Heart right ventricle (tissue), 16 donors: ENCODE data around the gene E2F1. TPM values are rescaled to one million over a fixed set of nuclear protein-coding genes. Genes with fewer than 3 reads are reported as not detected.

Experiments
- ATAC-seq, 8 donors: fragments of 200-7000 bp; cut with Tn5 transposase; one replicate each; pipeline ENCODE4 v1.9.1; 2020; ENCODE audit warnings: mild to moderate bottlenecking in 8 of 8, moderate library complexity in 8 of 8, moderate number of reproducible peaks in 1 of 8
- DNase-seq, 2 donors: peaks; one replicate each; pipeline ENCODE4 v3.0.0-alpha.2; 2020
- H3K27ac ChIP-seq, 10 donors: fragments of 200-600 bp; sonication (generic) in 2 of 10; one replicate each; pipeline versions ENCODE4 v1.5.0 to v1.8.0; 2020 to 2022; ENCODE audit warnings: mild to moderate bottlenecking in 3 of 10
- H3K27me3 ChIP-seq, 7 donors: fragments of 200-600 bp; one replicate each; pipeline ENCODE4 v1.8.0; 2021 to 2022; ENCODE audit warnings: mild to moderate bottlenecking in 2 of 7
- H3K36me3 ChIP-seq, 9 donors: fragments of 200-600 bp; sonication (generic) in 1 of 9; one replicate each; pipeline versions ENCODE4 v1.5.0 to v1.8.0; 2020 to 2022; ENCODE audit warnings: mild to moderate bottlenecking in 2 of 9
- H3K4me1 ChIP-seq, 9 donors: fragments of 200-600 bp; sonication (generic) in 1 of 9; one replicate each; pipeline versions ENCODE4 v1.5.0 to v1.8.0; 2020 to 2022; ENCODE audit warnings: mild to moderate bottlenecking in 4 of 9
- H3K4me3 ChIP-seq, 10 donors: fragments of 200-600 bp; sonication (generic) in 2 of 10; one replicate each; pipeline versions ENCODE4 v1.5.0 to v1.8.0; 2020 to 2022; ENCODE audit warnings: mild to moderate bottlenecking in 7 of 10, moderate library complexity in 2 of 10
- H3K9me3 ChIP-seq, 11 donors: fragments of 200-600 bp in 10 of 11; sonication (generic) in 2 of 11; one replicate each; pipeline versions ENCODE4 v1.5.0 to v1.8.0; 2013 to 2022; ENCODE audit warnings: mild to moderate bottlenecking in 2 of 11, control low read depth in 1 of 11, moderate library complexity in 1 of 11
- CTCF ChIP-seq, 9 donors: fragments of 200-600 bp; sonication (generic) in 2 of 9; IDR thresholded peaks; one replicate each; pipeline versions ENCODE4 v1.5.0 to v1.8.0; 2021 to 2022; ENCODE audit warnings: antibody characterized with exemption in 9 of 9, mild to moderate bottlenecking in 5 of 9, moderate library complexity in 1 of 9
- WGBS, 2 donors: extraction: QIAGEN DNeasy Blood & Tissue Kit; methylation state at CpG; one replicate each; pipeline ENCODE4 v1.1.7; 2013; ENCODE audit warnings: inconsistent platforms in 1 of 2; 5-methylcytosine and 5-hydroxymethylcytosine counted together
- intact Hi-C, 10 donors: fragments of 100-400 bp; cut with DNase I; formaldehyde crosslinking; loops; one replicate each; pipeline versions ENCODE4 v1.11.1 to v1.14.2; 2022
- polyA plus RNA-seq, 2 donors: library from polyadenylated mRNA; stranded (reverse); fragments of 200-250 nt; gene quantifications; one replicate each; pipeline ENCODE4 v1.2.3, GENCODE V29; 2013
- total RNA-seq, 10 donors: library from RNA; stranded (reverse); fragmentation: NEBNext Ultra II Directional in 3 of 10; extraction: Animal tissue kit (Norgen Biotek cat#: 25700) in 3 of 10; gene quantifications; one replicate each; pipeline versions ENCODE4 v1.2.1 to v1.2.4, GENCODE V29; 2021 to 2023
- donor health status: Arrhythmogenic right ventricular cardiomyopathy.
- donor health status: ischemic (EF 13 %, LVEDD 7.1; RV severe dilation, severe dysfunction).
- donor health status: healthy with polysubstance abuse.
- donor health status: DM: no; HTN: yes; CAD: no.
- donor health status: DM: no; HTN: no; CAD: no.
- donor health status: ischemic (EF 25% LVEDD 6.9; RV normal size, moderate dysfunction).
- donor health status: ischemic (EF 25% LVEDD 5.7; RV mildly dilated, moderate dysfunction).
- donor health status: healthy.
- donor health status: DM: yes; HTN: yes; CAD: no.
- donor health status: Ischemic cardiomyopathy.
- donor health status: ischemic (EF 35%, LVEDD 5.7; RV mildly dilated, moderate dysfunction).
- donor health status: nonischemic (EF 11% LVEDD 7.7; RV severe dilation, severe dysfunction).
- donor health status: DM: yes; HTN: yes; CAD: no.
- donor health status: PGD.
- donor health status: ischemic (EF 29% LVEDD 5.4; RV normal size, mild dysfunction).
- donor health status: nonischemic (EF 23%, LVEDD 6.1; RV moderate dilation, normal function).

Gene E2F1
- total and polyA plus RNA-seq, 12 donors: 0.44 to 3.4 (median 1.2) TPM

DNA sequence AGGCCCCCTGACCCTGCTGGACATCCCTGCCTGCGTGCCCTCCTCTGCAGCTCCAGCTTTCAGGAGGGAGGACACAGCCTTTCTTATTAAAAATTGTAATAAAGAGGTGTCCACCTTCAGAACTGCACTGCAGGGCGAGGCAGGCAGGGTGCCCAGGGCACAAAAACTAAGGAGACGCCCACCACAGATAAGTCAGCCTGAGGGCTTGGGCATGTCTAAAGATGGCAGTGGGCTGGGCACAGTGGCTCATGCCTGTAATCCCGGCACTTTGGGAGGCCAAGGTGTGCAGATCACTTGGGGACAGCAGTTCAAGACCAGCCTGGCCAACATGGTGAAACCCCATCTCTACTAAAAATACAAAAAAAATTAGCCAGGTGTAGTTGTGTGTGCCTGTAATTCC lies 31.0 kb downstream of the E2F1 start:
- ATAC-seq: no peak
- H3K27me3 ChIP-seq: no peaks in the 10 kb centered on the region
- peaks cover 0 to 19% (median 10%) of the 10 kb centered on the region in 9 donors for H3K4me1 ChIP-seq
- WGBS, 2 donors: 64 to 70% methylated on average over 4 of the region's 4 CpGs
- intact Hi-C loops: loop anchor here in 3 of 10 donors (5.0 to 10.0 kb wide), 3 partner anchors 188 to 260 kb away; no protein-coding TSS in a partner anchor
- H3K36me3 ChIP-seq: peaks cover 0 to 38% (median 6%) of the 10 kb centered on the region in 9 donors
- no peaks in the 10 kb centered on the region for H3K9me3 ChIP-seq
- H3K4me3 ChIP-seq: no peak overlapping the region
- TF ChIP-seq CTCF (IDR thresholded peaks at IDR 0.05): no peak
- no peak overlapping the region for H3K27ac ChIP-seq
- DNase-seq: no peak

DNA sequence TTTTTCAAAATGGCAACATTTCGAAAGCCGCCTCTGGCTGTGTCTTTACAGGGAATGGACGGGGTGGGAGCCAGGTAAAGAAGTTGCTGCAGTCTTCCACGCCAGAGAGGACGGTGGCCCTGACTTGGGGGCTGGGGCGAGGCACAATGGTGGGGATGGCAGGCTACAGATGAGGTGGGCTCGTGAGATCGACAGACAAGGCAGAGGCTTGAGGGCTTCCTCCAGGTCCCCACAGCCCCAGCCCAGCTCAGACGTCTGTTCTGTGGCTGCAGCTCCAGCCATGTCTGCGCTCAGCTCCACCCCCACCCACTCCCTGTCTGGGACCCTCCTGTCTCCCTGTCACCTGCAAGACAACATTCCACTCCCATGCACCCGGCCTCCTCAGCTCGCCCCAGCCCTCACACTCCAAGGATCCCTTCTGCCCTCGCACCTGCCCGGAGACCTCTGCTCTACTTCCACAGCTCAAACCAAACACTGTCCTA lies 31.5 kb downstream of the E2F1 start:
- DNase-seq (no peak), ATAC-seq (peak in 1 of 8 donors; percentile 4)
- Histone ChIP-seq H3K4me1 (peaks cover 0 to 19% (median 10%) of the 10 kb centered on the region in 9 donors), H3K36me3 (peaks cover 0 to 33% (median 6%) of the 10 kb centered on the region in 9 donors), H3K27me3 (no peaks in the 10 kb centered on the region), H3K4me3 (no peak overlapping the region), H3K9me3 (no peaks in the 10 kb centered on the region), H3K27ac (no peak overlapping the region)
- intact Hi-C loops: loop anchor here in 6 of 10 donors (5.0 to 10.0 kb wide), 5 partner anchors 187 to 260 kb away; no protein-coding TSS in a partner anchor
- 74 to 80% methylated on average over 14 of the region's 14 CpGs for WGBS, 2 donors
- TF ChIP-seq CTCF (IDR thresholded peaks at IDR 0.05): no peak

DNA sequence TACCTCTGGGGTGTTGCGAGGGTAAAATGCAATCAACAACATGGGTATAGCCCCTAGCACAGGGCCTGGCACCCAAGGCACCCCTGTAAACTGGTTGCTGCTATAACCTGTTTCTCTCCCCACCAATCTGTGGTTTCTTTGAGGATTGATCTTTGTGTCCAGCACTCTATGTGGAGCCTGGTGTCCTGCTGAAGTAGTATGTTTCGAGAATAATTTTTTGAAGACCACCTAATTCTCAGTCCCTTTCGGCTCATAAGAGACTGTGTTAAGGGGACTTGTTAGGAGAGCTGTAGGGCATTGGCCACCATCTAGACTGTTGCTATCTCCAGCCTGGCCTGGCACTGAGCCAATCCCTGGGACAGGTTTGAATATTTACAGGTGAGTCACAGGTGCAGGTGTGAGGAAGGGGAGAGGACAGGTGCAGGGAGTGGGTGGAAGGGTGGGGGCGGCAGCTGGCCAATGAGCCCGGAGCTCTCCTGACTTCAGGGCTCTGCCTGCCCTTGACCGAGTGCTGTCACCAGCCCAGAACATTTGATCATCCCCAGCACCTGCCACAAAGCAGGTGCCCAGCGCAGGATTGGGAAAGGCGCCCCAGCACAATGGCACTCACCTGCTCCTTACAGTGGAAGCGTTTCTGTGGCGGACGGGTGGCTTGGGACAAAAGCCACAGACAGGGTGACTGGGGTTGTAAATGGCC lies 32.1 kb downstream of the E2F1 start:
- H3K27ac ChIP-seq: no peak overlapping the region
- no peaks in the 10 kb centered on the region for H3K9me3 ChIP-seq
- H3K36me3 ChIP-seq: peaks cover 0 to 27% (median 6%) of the 10 kb centered on the region in 9 donors
- no peaks in the 10 kb centered on the region for H3K27me3 ChIP-seq
- H3K4me1 ChIP-seq: peaks cover 0 to 25% (median 17%) of the 10 kb centered on the region in 9 donors
- DNase-seq: no peak
- ATAC-seq: peak in 5 of 8 donors; percentile 6 to 17 (median 10)
- no peak for TF ChIP-seq CTCF (IDR thresholded peaks at IDR 0.05)
- H3K4me3 ChIP-seq: peak overlapping the region in 1 of 10 donors; percentile 15
- 83 to 91% methylated on average over 11 of the region's 11 CpGs for WGBS, 2 donors
- intact Hi-C loops: loop anchor here in 8 of 10 donors (1.0 to 10.0 kb wide), 6 partner anchors 192 to 259 kb away; no protein-coding TSS in a partner anchor

DNA sequence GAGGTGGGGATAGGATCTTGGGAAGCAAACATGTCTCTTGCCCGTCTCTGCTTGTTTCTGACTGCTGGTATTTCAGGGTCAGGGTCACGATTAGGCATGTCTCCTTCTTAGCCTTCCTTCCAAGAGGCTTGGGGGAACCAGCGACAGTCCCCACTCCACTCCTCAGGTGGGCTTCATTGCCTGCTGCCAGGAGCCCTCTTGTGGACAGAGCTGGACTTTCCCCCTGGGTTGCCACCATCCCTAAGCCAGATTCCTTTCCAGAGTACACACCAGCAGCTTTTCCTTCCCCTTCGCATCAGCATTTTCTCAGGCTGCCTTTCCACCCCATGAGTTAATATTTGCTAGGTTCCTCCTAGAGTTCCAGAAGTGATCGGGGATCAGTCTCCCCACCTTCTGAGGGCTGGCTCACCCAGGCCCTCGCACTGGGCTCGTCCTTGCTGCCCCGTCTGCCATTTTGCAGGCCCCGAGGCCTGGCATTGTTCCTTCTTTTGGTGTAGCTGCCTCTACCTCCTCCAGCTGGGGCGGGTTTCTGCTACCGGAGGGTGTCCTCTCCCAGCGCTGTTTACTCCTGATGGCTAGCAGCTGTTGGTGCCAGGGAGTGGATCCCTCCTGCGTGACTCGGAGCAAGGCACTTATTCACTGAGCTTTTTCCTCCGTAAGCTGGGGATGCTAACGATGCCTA lies 32.8 kb downstream of the E2F1 start:
- WGBS, 2 donors: 42 to 48% methylated on average over 16 of the region's 16 CpGs
- TF ChIP-seq CTCF (IDR thresholded peaks at IDR 0.05): peak; percentile 51 to 80 (median 74)
- Histone ChIP-seq H3K36me3 (peaks cover 0 to 20% (median 3%) of the 10 kb centered on the region in 9 donors), H3K27me3 (no peaks in the 10 kb centered on the region), H3K9me3 (no peaks in the 10 kb centered on the region), H3K4me1 (peaks cover 4 to 32% (median 23%) of the 10 kb centered on the region in 9 donors), H3K27ac (peak overlapping the region in 1 of 10 donors; percentile 6), H3K4me3 (peak overlapping the region in 5 of 10 donors; percentile 1 to 38 (median 21))
- intact Hi-C loops: loop anchor here in 8 of 10 donors (1.0 to 10.0 kb wide), 6 partner anchors 191 to 259 kb away; no protein-coding TSS in a partner anchor
- ATAC-seq: peak; percentile 48 to 75 (median 63)
- peak in 1 of 2 donors; percentile 60 for DNase-seq
